ENCODE measurements around the gene REM1. TPM values are rescaled to one million over a fixed set of nuclear protein-coding genes. Genes with fewer than 3 reads are reported as not detected.

Gene REM1
- total RNA-seq, 1 experiment from 2014 or later, result not detected

DNA sequence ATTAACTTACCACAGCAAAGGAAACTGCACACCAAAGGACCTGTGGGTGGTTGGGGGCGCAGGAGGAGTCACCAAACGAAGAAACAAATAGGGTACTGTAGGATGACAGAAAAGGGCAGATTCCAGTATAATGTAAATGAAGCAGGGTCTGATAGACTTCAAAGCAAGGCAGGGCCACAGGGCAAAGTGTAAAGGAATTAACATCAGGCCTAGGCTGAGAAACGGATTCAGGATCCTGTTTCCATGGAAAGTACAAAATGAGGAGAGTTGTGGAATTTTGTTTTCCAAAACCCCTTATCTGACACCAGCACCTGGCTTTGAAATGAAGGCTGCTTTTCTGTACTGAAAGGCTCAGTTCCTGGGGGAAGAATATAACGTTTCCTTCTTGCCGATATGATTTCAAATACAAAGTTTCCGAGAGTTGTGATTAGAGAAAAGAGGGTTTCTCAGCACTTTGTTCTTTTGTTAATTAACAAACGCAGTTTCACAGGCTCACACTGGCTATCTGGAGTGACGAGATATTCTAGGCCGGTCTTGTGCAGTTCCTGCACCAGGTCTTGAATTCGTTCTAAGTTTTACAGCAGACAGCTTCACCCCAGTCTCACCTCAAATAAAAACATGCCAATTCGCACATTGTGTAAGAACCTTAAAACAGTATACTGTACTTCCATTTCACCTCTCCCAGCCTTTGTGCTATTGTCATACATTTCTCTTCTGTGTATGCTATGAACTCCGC, 28.8 kb upstream of the REM1 start:
- Histone ChIP-seq H4K8ac (replicated peaks; ENCODE audit: insufficient read length, low read depth, low read length) (no peak overlapping the region), H3K14ac (ENCODE audit: insufficient read depth, low read length) (no peak overlapping the region), H3K79me2 (ENCODE audit: insufficient read depth, low read length) (no peaks in the 10 kb centered on the region), H2AK5ac (ENCODE audit: insufficient read length, low read length) (no peak overlapping the region), H3K9ac (ENCODE audit: extremely low read depth, insufficient read length, low read length) (no peak overlapping the region), H3K27me3 (ENCODE audit: insufficient read depth, low read length) (no peaks in the 10 kb centered on the region), H3K4me1 (ENCODE audit: insufficient read depth, low read length) (no peaks in the 10 kb centered on the region), H2BK15ac (ENCODE audit: low read depth, low read length) (no peak overlapping the region), H3K18ac (ENCODE audit: insufficient read length, low read depth, low read length) (no peak overlapping the region), H2BK20ac (ENCODE audit: low read depth, low read length, poor library complexity, severe bottlenecking) (no peak overlapping the region), H4K20me1 (ENCODE audit: control insufficient read depth, insufficient read depth, insufficient read length) (no peaks in the 10 kb centered on the region), H3K56ac (ENCODE audit: insufficient read length, low read depth, low read length) (no peak overlapping the region), H3K9me3 (ENCODE audit: control insufficient read depth, low read depth, low read length) (peaks cover 68% of the 10 kb centered on the region), H2AFZ (ENCODE audit: low read length) (no peak overlapping the region), H2BK120ac (ENCODE audit: low read depth, low read length, poor library complexity, severe bottlenecking) (no peak overlapping the region), H3K23ac (ENCODE audit: insufficient read length, low read depth, low read length) (no peak overlapping the region), H3K4me2 (ENCODE audit: insufficient read depth, insufficient read length, low read length) (no peak overlapping the region), H2BK12ac (ENCODE audit: insufficient read length, low read depth, low read length) (no peak overlapping the region), H3K4ac (ENCODE audit: low read depth, low read length) (no peak overlapping the region), H3K27ac (ENCODE audit: insufficient read length, low read depth, low read length) (no peak overlapping the region), H2BK5ac (ENCODE audit: insufficient read length, low read length) (no peak overlapping the region), H4K5ac (ENCODE audit: insufficient read length, low read depth, low read length) (no peak overlapping the region), H3K79me1 (ENCODE audit: insufficient read depth, low read depth, low read length, poor library complexity, severe bottlenecking) (no peaks in the 10 kb centered on the region), H3T11ph (ENCODE audit: low read length) (no peak overlapping the region), H4K91ac (ENCODE audit: insufficient read length, low read depth, low read length) (no peak overlapping the region), H3K23me2 (ENCODE audit: insufficient read length, low read depth, low read length, poor library complexity, severe bottlenecking) (no peaks in the 10 kb centered on the region)
- no peaks in the 10 kb centered on the region for H3K4me1 Mint-ChIP-seq
- no CpG with 5 or more reads among the region's 12 CpGs for WGBS (ENCODE audit: extremely low coverage, insufficient read length, low lambda C conversion rate)
- H3K4me3 Mint-ChIP-seq, result no peak overlapping the region
- TF ChIP-seq, protein P1, sequence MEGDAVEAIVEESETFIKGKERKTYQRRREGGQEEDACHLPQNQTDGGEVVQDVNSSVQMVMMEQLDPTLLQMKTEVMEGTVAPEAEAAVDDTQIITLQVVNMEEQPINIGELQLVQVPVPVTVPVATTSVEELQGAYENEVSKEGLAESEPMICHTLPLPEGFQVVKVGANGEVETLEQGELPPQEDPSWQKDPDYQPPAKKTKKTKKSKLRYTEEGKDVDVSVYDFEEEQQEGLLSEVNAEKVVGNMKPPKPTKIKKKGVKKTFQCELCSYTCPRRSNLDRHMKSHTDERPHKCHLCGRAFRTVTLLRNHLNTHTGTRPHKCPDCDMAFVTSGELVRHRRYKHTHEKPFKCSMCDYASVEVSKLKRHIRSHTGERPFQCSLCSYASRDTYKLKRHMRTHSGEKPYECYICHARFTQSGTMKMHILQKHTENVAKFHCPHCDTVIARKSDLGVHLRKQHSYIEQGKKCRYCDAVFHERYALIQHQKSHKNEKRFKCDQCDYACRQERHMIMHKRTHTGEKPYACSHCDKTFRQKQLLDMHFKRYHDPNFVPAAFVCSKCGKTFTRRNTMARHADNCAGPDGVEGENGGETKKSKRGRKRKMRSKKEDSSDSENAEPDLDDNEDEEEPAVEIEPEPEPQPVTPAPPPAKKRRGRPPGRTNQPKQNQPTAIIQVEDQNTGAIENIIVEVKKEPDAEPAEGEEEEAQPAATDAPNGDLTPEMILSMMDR (conservative IDR thresholded peaks at IDR 0.05), result no peak
- peaks cover 87 to 90% of the 10 kb centered on the region in 2 experiments for H3K9me3 Mint-ChIP-seq
- H3K27ac Mint-ChIP-seq, result no peak overlapping the region
- no peak for DNase-seq
- H3K36me3 Mint-ChIP-seq (ENCODE audit: insufficient read depth in 1 of 3, low read depth in 3 of 3), result peaks cover 6 to 46% (median 11%) of the 10 kb centered on the region in 3 experiments; a peak in 6 of 7 replicates
- H3K27me3 Mint-ChIP-seq (ENCODE audit: low read depth), result peaks cover 8% of the 10 kb centered on the region
